CD4-positive, alpha-beta T cell treated with Interleukin-10 for 1 hour (primary cell): Measurements from ENCODE around the gene PPME1.

Experiments used
- DNase-seq: peaks from one replicate; pipeline ENCODE4 v3.0.0-alpha.2; 2020

The PPME1 gene

GRCh38 chr11:74282914-74283371 lies 111.9 kb downstream of the PPME1 start:
- DNase-seq: no peak

- DNase-seq: no peak
Measured at GRCh38 chr11:74283580-74284180, 112.6 kb downstream of the PPME1 start.

DNA sequence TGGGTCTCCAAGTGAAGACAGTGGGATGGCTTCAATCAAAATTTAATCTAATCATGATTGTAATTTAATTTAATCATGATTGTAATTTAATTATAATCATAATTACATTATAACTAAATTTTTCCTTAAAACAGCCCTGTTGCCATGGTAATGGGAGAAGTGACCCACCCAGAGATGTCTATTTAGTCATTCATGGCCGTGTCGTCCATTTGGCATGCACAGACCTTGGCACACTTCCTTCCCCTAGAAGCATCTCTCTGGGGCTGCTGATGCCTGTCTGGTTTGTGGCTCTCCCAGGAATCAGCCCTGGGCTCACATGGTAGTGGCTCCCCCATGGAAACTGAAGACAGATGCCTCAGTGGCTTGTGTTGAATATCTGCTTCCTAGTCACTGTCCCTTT lies 113.4 kb downstream of the PPME1 start:
- no peak for DNase-seq

DNA sequence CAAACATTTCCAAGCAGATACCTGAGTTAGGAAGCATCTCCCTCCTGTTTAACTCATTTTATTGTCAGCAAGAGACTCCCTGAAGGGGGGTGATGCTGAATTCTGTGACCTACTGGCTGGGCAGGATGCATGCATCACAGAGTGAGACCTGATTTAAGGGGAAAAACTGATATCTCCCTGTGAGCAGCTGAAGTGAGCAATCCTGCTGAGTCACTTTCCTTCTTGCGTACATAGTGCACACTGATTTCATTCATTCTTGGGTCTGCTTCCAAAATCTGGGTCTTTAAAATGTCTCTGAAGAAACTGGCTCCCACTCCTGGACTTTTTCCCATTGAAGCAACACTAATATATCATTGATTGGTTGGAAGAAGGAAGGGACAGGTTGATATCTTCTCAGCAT lies 117.1 kb downstream of the PPME1 start:
- DNase-seq: no peak

DNA sequence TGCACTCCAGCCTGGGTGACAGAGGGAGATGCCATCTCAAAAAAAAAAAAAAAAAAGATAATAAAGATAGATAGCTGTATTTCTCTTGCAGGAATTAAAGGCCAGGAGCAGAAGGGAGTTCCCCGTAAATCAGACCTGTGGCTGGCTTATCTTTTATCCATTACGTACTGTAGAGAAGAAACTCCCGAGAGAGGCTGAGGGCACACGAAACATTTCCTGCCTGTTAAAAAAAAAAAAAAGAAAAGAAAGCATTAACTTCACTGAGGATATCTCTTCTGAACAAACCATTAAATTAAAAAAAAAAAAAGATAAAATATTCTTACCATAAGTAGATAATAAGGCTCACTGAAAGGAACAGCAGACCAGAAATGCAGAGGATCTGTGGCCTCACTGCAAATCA lies 117.8 kb downstream of the PPME1 start:
- no peak for DNase-seq

DNA sequence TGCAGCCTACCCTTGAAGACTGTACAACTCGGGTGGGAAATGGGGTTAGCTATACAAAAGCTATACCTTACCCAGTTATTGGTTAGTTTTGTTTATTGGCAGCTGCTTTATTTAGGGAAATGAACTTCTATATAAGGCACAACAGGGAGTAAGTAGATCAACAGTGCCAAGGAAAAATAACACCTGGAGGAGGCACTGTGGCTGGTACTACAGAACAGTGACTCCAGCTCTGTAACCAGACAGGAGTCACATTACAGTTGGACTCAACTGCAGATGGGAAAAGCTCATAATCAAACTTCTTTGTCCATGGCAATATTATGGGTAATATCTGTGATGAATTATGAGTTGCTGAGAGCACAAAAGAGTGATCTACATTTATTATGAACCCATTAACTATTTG lies 126.4 kb downstream of the PPME1 start:
- DNase-seq: no peak

- no peak for DNase-seq
Measured at GRCh38 chr11:74299015-74299414, 127.9 kb downstream of the PPME1 start.
